Stimulated activated CD4-positive, alpha-beta T cell treated with anti-CD3 and anti-CD28 coated beads, Interleukin-15, amount 100 ng/mL, for 24 hours (primary cell): ENCODE data around the gene HACE1.

Source experiments
- DNase-seq: peaks from one replicate; pipeline ENCODE4 v3.0.0-alpha.2; 2020

HACE1 gene

GRCh38 chr6:104685871-104686549 lies 173.7 kb downstream of the HACE1 start:
- DNase-seq = no peak

DNA sequence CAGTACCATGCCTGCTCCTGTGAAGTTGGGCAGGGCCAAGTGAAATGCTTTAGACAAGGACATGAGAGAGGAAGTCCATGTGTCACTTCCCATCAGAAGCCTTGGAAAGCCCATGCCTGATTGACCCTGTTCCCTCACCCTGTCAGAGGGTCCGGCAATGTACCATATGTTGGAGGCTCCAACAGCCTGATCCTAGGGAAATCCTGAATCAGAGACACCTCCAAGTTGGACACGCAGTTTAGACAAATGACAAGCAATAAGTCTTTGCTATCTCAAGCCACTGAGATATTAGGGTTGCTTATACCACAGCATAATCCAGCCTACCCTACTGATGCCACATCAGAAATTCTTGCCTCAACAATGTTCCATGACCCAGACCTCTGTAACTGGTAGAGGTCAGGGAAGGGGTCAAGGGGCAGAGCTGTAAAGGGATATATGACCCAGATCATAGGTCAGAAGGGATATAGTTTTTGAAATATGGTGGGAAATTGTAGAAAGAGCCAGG lies 174.8 kb downstream of the HACE1 start:
- DNase-seq = no peak

- DNase-seq = no peak
Measured at GRCh38 chr6:104683809-104684208, 175.9 kb downstream of the HACE1 start.

DNA sequence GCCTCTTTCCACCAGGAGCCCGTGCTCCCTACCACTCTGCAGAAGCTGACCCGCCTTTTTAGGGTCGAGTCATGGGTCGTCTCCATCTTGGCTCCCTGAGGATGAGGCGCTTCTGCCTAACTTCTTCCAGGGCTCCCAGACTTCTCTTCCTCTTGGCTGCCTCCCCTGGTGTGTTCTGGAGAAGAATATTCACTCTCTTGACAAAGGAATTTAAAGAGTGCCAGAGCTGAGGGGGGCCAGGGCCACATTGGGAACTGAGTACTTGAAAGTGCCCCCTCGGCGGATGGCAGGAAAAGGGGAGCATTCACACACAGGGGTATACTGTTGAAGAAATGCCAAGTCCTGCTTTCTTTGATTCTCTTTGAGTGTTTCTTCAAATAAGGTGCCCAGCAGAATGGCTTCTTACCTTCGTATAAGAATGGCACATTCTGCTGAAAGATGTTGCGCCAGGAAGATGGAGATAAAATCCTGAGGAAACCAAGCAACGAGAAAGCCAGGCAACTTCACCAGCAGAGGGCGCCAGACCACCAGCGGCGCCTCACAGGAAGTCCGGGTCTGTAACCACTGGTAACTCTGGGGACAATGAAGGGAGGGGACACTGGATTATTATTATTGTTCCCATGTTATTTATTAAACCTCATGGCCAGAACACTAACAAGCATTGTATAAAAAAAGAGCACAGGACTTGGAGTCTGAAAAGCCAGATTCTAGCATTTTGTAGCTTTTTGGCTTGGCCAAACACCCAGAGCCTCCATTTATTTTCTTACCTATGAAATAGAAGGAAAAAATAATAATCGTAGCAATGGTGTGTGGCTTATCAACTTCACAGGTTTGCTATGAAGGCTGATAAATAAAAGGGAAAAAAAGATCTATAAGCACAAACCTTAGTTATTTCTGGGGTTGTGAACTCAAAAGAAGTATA lies 176.7 kb downstream of the HACE1 start:
- peak; percentile 83 for DNase-seq

GRCh38 chr6:104680539-104680938 lies 179.2 kb downstream of the HACE1 start:
- DNase-seq = no peak

GRCh38 chr6:104679971-104680370 lies 179.7 kb downstream of the HACE1 start:
- DNase-seq = no peak
